DOHH2 (cell line): ENCODE data around the gene CGNL1.
A peak's percentile ranks its signal among the peaks of the same experiment; 100 is the strongest.

ENCODE experiments used
- H3F3A ChIP-seq: fragments of 200-600 bp; sonication (generic), shearing (Covaris generic); 2 replicates; pipeline ENCODE4 v1.6.0; 2016; ENCODE audit warnings: antibody characterized with exemption, mild to moderate bottlenecking; ENCODE audit not compliant: control insufficient read depth, insufficient read depth
- H3K27ac ChIP-seq: fragments of 200-600 bp; sonication (generic); 2 replicates; pipeline ENCODE4 v1.5.1; 2014; ENCODE audit warnings: low read depth, mild to moderate bottlenecking, low read length, moderate library complexity
- H3K27me3 ChIP-seq: fragments of 200-600 bp; sonication (generic); 2 replicates; pipeline ENCODE4 v1.6.1; 2014; ENCODE audit warnings: mild to moderate bottlenecking, low read length, mixed read lengths; ENCODE audit not compliant: control insufficient read depth
- H3K36me3 ChIP-seq: fragments of 200-600 bp; sonication (generic); 2 replicates; pipeline ENCODE4 v1.6.1; 2014; ENCODE audit warnings: mild to moderate bottlenecking, low read length, moderate library complexity, mixed read lengths; ENCODE audit not compliant: control insufficient read depth
- H3K4me1 ChIP-seq: fragments of 200-600 bp; sonication (generic); 2 replicates; pipeline ENCODE4 v1.6.1; 2014; ENCODE audit warnings: mild to moderate bottlenecking, low read length, mixed read lengths; ENCODE audit not compliant: control insufficient read depth
- H3K4me2 ChIP-seq: fragments of 200-600 bp; sonication (generic); 2 replicates; pipeline ENCODE4 v1.6.0; 2014; ENCODE audit warnings: mild to moderate bottlenecking, low read length, moderate library complexity
- H3K4me3 ChIP-seq: fragments of 200-600 bp; sonication (generic); 2 replicates; pipeline ENCODE4 v1.5.1; 2014; ENCODE audit warnings: mild to moderate bottlenecking, low read length, mixed read lengths
- H3K79me2 ChIP-seq: fragments of 200-600 bp; sonication (generic); 2 replicates; pipeline ENCODE4 v1.6.1; 2014; ENCODE audit warnings: mild to moderate bottlenecking, low read length, mixed read lengths; ENCODE audit not compliant: control insufficient read depth
- H3K9me2 ChIP-seq: fragments of 200-600 bp; sonication (generic); replicated peaks from 2 replicates; pipeline ENCODE4 v1.6.1; 2014; ENCODE audit warnings: mild to moderate bottlenecking, low read length, mixed read lengths; ENCODE audit not compliant: control insufficient read depth
- H3K9me3 ChIP-seq: fragments of 200-600 bp; sonication (generic); 2 replicates; pipeline ENCODE4 v1.6.1; 2014; ENCODE audit warnings: antibody characterized with exemption, low read length, mixed read lengths; ENCODE audit not compliant: control insufficient read depth, insufficient read depth
- H4K20me1 ChIP-seq: fragments of 200-600 bp; sonication (generic); 2 replicates; pipeline ENCODE4 v1.6.0; 2014; ENCODE audit warnings: low read depth, mild to moderate bottlenecking, antibody characterized with exemption, low read length, moderate library complexity; ENCODE audit not compliant: control insufficient read depth, insufficient read depth
- EZH2phosphoT487 ChIP-seq: fragments of 200-600 bp; sonication (generic); IDR thresholded peaks from 2 replicates; pipeline ENCODE4 v1.6.1; 2017; ENCODE audit warnings: borderline replicate concordance, mild to moderate bottlenecking, antibody characterized with exemption, low read length, moderate library complexity, mixed read lengths
- TF ChIP-seq, protein P1 (sequence below): fragments of 200-600 bp; sonication (generic); IDR thresholded peaks from one replicate; pipeline ENCODE4 v1.5.1; 2014; ENCODE audit warnings: antibody characterized with exemption, mild to moderate bottlenecking, low read depth, low read length; ENCODE audit not compliant: poor library complexity, severe bottlenecking

CGNL1 gene

DNA sequence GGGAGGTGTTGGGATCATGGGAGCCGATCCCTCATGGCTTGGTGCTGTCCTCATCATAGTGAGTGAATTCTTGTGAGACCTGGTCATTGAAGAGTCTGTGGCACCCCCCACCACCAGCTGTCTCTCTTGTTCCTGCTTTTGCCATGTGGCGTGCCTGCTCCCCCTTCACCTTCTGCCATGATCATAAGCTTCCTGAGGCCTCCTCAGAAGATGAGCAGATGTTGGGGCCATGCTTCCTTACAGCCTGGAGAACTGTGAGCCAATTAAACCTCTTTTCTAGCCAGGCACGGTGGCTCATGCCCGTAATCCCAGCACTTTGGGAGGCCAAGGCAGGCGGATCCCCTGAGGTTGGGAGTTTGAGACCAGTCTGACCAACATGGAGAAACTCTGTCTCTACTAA is 37.0 kb upstream of the CGNL1 start:
- Histone ChIP-seq H3K79me2 (no peaks in the 10 kb centered on the region), H3K4me3 (no peak overlapping the region), H3K9me3 (no peaks in the 10 kb centered on the region), H3K9me2 (no peaks in the 10 kb centered on the region), H3K27ac (no peak overlapping the region), H3K27me3 (peaks cover 3% of the 10 kb centered on the region; the same call in 1 of the 2 replicates), H3F3A (no peaks in the 10 kb centered on the region), H4K20me1 (no peaks in the 10 kb centered on the region), H3K4me1 (no peaks in the 10 kb centered on the region), H3K4me2 (no peak overlapping the region), H3K36me3 (no peaks in the 10 kb centered on the region)
- no peak for TF ChIP-seq EZH2phosphoT487
- TF ChIP-seq, protein P1, sequence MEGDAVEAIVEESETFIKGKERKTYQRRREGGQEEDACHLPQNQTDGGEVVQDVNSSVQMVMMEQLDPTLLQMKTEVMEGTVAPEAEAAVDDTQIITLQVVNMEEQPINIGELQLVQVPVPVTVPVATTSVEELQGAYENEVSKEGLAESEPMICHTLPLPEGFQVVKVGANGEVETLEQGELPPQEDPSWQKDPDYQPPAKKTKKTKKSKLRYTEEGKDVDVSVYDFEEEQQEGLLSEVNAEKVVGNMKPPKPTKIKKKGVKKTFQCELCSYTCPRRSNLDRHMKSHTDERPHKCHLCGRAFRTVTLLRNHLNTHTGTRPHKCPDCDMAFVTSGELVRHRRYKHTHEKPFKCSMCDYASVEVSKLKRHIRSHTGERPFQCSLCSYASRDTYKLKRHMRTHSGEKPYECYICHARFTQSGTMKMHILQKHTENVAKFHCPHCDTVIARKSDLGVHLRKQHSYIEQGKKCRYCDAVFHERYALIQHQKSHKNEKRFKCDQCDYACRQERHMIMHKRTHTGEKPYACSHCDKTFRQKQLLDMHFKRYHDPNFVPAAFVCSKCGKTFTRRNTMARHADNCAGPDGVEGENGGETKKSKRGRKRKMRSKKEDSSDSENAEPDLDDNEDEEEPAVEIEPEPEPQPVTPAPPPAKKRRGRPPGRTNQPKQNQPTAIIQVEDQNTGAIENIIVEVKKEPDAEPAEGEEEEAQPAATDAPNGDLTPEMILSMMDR = no peak

DNA sequence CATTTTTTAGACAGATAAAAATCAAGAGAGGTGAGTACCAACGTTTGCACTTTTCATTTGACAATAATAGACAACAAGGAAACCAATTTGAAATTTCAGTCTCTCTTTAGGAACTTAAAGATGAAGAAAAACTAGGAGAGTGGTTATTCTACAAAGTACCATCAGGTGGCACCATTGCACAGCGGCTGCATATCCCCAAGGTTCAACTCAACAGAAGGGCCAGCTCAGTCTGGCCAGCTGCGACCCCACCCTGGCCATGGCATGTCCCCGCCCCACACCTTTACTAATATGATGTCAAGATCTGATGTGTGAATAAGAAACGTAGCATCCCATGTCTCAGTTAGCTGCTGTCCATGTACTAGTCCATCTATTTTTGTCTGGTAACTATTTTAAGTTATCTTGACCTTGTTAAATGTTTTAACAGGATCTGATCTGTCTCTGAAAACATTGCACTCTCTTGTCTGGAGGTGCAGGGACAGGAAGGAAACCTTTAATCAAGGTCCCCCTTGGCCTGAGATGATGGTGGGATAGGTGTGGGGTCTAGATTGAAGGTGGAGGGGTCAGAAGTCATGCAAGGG is 35.5 kb upstream of the CGNL1 start:
- Histone ChIP-seq H3F3A (no peaks in the 10 kb centered on the region), H3K36me3 (no peaks in the 10 kb centered on the region), H3K4me3 (no peak overlapping the region), H3K79me2 (no peaks in the 10 kb centered on the region), H3K4me1 (no peaks in the 10 kb centered on the region), H3K9me2 (no peaks in the 10 kb centered on the region), H4K20me1 (no peaks in the 10 kb centered on the region), H3K27ac (no peak overlapping the region), H3K9me3 (no peaks in the 10 kb centered on the region), H3K27me3 (peaks cover 3% of the 10 kb centered on the region; the same call in 1 of the 2 replicates), H3K4me2 (no peak overlapping the region)
- TF ChIP-seq, protein P1 = peak; percentile 86
- no peak for TF ChIP-seq EZH2phosphoT487

DNA sequence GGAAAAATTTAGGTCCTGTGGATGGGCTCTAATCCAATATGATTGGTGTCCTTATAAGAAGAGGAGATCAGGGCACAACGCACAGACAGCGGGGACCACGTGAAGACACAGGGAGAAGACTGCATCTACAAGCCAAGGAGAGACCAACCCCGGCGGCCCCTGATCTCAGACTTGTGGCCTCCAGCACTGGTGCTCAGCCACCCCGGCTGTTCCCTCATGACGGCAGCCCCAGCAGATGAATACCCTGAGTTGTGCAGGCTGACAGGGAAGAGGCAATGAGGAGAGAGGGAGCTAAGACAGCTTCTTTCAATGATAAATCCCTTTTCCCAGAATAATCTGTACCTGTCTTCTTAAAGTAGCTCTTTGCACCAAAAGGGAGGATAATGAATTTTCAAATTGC is 33.3 kb upstream of the CGNL1 start:
- peaks cover 3% of the 10 kb centered on the region; the same call in 1 of the 2 replicates for H3K27me3 ChIP-seq
- no peaks in the 10 kb centered on the region for H3F3A ChIP-seq
- no peaks in the 10 kb centered on the region for H3K4me1 ChIP-seq
- no peaks in the 10 kb centered on the region for H3K9me2 ChIP-seq
- H3K79me2 ChIP-seq = no peaks in the 10 kb centered on the region
- H3K9me3 ChIP-seq = no peaks in the 10 kb centered on the region
- H3K4me2 ChIP-seq = no peak overlapping the region
- H3K36me3 ChIP-seq = no peaks in the 10 kb centered on the region
- no peak overlapping the region for H3K4me3 ChIP-seq
- H3K27ac ChIP-seq = no peak overlapping the region
- no peaks in the 10 kb centered on the region for H4K20me1 ChIP-seq
- no peak for TF ChIP-seq EZH2phosphoT487
- TF ChIP-seq, protein P1 = no peak
